Measurements from ENCODE around the gene PSORS1C2. TPM values are rescaled to one million over a fixed set of nuclear protein-coding genes. Genes with fewer than 3 reads are reported as not detected.
"Not testable (repeated sequence)": the region's sequence is repeated elsewhere in the genome, so short reads cannot be mapped to it uniquely, and the experiment has no call there.

The PSORS1C2 gene
- total RNA-seq, 1 experiment from 2014 or later = 0.33 TPM

GRCh38 chr6:31183859-31184258, 45.0 kb upstream of the PSORS1C2 start:
- not testable (repeated sequence) for H2BK5ac ChIP-seq (ENCODE audit: insufficient read length, low read length)

GRCh38 chr6:31183287-31183686, 44.4 kb upstream of the PSORS1C2 start:
- not testable (repeated sequence) for H3K4ac ChIP-seq (ENCODE audit: low read depth, low read length); H3K23ac ChIP-seq (ENCODE audit: insufficient read length, low read depth, low read length); H3K27ac ChIP-seq (ENCODE audit: insufficient read length, low read depth, low read length); H4K91ac ChIP-seq (ENCODE audit: insufficient read length, low read depth, low read length); H2BK15ac ChIP-seq (ENCODE audit: low read depth, low read length); H3K4me2 ChIP-seq (ENCODE audit: insufficient read depth, insufficient read length, low read length); H2AFZ ChIP-seq (ENCODE audit: low read length); H3K79me1 ChIP-seq (ENCODE audit: insufficient read depth, low read depth, low read length, poor library complexity, severe bottlenecking); H3K27me3 ChIP-seq (ENCODE audit: insufficient read depth, low read length); H2AK5ac ChIP-seq (ENCODE audit: insufficient read length, low read length); H4K8ac ChIP-seq (replicated peaks; ENCODE audit: insufficient read length, low read depth, low read length); H4K5ac ChIP-seq (ENCODE audit: insufficient read length, low read depth, low read length); H3K36me3 Mint-ChIP-seq (ENCODE audit: insufficient read depth in 1 of 3, low read depth in 3 of 3); H3K4me3 Mint-ChIP-seq; H4K20me1 ChIP-seq (ENCODE audit: control insufficient read depth, insufficient read depth, insufficient read length); H3K79me2 ChIP-seq (ENCODE audit: insufficient read depth, low read length); H2BK20ac ChIP-seq (ENCODE audit: low read depth, low read length, poor library complexity, severe bottlenecking); H3K9ac ChIP-seq (ENCODE audit: extremely low read depth, insufficient read length, low read length); H3T11ph ChIP-seq (ENCODE audit: low read length); H3K9me3 Mint-ChIP-seq; H3K27me3 Mint-ChIP-seq (ENCODE audit: low read depth); H3K23me2 ChIP-seq (ENCODE audit: insufficient read length, low read depth, low read length, poor library complexity, severe bottlenecking); H3K18ac ChIP-seq (ENCODE audit: insufficient read length, low read depth, low read length); H3K4me1 ChIP-seq (ENCODE audit: insufficient read depth, low read length); H3K27ac Mint-ChIP-seq; H2BK120ac ChIP-seq (ENCODE audit: low read depth, low read length, poor library complexity, severe bottlenecking); H2BK5ac ChIP-seq (ENCODE audit: insufficient read length, low read length); H3K9me3 ChIP-seq (ENCODE audit: control insufficient read depth, low read depth, low read length); DNase-seq; H2BK12ac ChIP-seq (ENCODE audit: insufficient read length, low read depth, low read length); H3K56ac ChIP-seq (ENCODE audit: insufficient read length, low read depth, low read length); H3K14ac ChIP-seq (ENCODE audit: insufficient read depth, low read length)
- peaks cover 29 to 44% of the 10 kb centered on the region in 2 experiments for H3K4me1 Mint-ChIP-seq
- no CpG with 5 or more reads among the region's 2 CpGs for WGBS (ENCODE audit: extremely low coverage, insufficient read length, low lambda C conversion rate)

More at GRCh38 chr6:31183859-31184258, 45.0 kb upstream of the PSORS1C2 start:
- H2BK20ac ChIP-seq (ENCODE audit: low read depth, low read length, poor library complexity, severe bottlenecking); H3K4me1 ChIP-seq (ENCODE audit: insufficient read depth, low read length); H3K4me2 ChIP-seq (ENCODE audit: insufficient read depth, insufficient read length, low read length); H4K91ac ChIP-seq (ENCODE audit: insufficient read length, low read depth, low read length); H2BK15ac ChIP-seq (ENCODE audit: low read depth, low read length); H2AK5ac ChIP-seq (ENCODE audit: insufficient read length, low read length); H3K79me2 ChIP-seq (ENCODE audit: insufficient read depth, low read length); DNase-seq; H3K18ac ChIP-seq (ENCODE audit: insufficient read length, low read depth, low read length); H4K5ac ChIP-seq (ENCODE audit: insufficient read length, low read depth, low read length); H3K79me1 ChIP-seq (ENCODE audit: insufficient read depth, low read depth, low read length, poor library complexity, severe bottlenecking); H3K27me3 Mint-ChIP-seq (ENCODE audit: low read depth); H4K8ac ChIP-seq (replicated peaks; ENCODE audit: insufficient read length, low read depth, low read length); H3K27me3 ChIP-seq (ENCODE audit: insufficient read depth, low read length); H3K23me2 ChIP-seq (ENCODE audit: insufficient read length, low read depth, low read length, poor library complexity, severe bottlenecking); H3K27ac Mint-ChIP-seq; H3K56ac ChIP-seq (ENCODE audit: insufficient read length, low read depth, low read length); H2BK120ac ChIP-seq (ENCODE audit: low read depth, low read length, poor library complexity, severe bottlenecking); H2AFZ ChIP-seq (ENCODE audit: low read length); H3K4ac ChIP-seq (ENCODE audit: low read depth, low read length); H4K20me1 ChIP-seq (ENCODE audit: control insufficient read depth, insufficient read depth, insufficient read length); H3K23ac ChIP-seq (ENCODE audit: insufficient read length, low read depth, low read length); H3K9ac ChIP-seq (ENCODE audit: extremely low read depth, insufficient read length, low read length); H3K14ac ChIP-seq (ENCODE audit: insufficient read depth, low read length); H2BK12ac ChIP-seq (ENCODE audit: insufficient read length, low read depth, low read length); H3K27ac ChIP-seq (ENCODE audit: insufficient read length, low read depth, low read length); H3K9me3 Mint-ChIP-seq; H3T11ph ChIP-seq (ENCODE audit: low read length); H3K9me3 ChIP-seq (ENCODE audit: control insufficient read depth, low read depth, low read length); H3K36me3 Mint-ChIP-seq (ENCODE audit: insufficient read depth in 1 of 3, low read depth in 3 of 3): not testable (repeated sequence)
- H3K4me3 Mint-ChIP-seq = 0 out of 5 replicates have a peak overlapping the region, but pooled peaks of 1 of the 2 experiments have one; percentile 1
- peaks cover 24 to 40% of the 10 kb centered on the region in 2 experiments for H3K4me1 Mint-ChIP-seq
- WGBS (ENCODE audit: extremely low coverage, insufficient read length, low lambda C conversion rate) = no CpG with 5 or more reads among the region's 6 CpGs
